NCI-H2029 treated with DMSO at 0.1 percent for 48 hours (cell line): ENCODE results near the gene BCR.

ENCODE experiments used
- DNase-seq: peaks from one replicate; lab custom pipeline; 2025; lab: John Stamatoyannopoulos, UW

Gene BCR

DNA sequence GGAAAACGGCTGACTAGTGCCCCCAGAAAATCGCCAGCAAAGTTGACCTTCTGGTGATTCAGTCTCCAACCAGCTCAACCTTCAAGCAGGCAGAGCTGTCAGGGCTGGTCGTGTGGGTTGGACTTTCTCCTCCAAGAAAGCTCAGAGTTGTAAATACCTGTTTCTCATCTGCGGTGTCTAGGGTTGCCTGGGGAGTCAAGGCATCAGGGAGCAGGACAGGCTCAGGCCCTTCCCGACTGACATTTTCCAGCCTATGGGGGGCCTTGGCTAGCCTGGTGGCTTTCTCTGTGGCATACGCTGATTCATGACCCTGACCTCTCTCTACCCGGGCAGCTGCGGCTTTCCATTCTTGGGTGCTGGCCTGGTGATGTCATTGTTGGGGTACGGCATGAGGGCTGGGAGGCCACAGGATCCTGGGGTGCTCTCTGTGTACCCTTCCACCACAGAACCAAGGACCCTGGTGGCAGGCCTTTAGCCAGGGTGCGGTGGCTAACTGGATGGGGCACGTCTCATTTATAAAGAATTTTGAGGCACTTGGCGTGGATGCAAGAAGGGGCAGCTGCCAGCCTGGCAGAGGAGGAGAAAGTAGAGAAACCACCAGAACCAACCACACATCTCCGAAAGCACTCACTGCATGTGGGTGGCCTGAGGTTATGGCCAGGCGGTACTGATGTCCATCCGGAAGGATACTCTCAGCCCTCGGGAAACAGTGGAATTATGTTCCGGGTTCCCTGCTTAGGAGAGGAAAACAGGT, 64.9 kb downstream of the BCR start:
- DNase-seq = no peak

GRCh38 chr22:23245799-23246136, 65.5 kb downstream of the BCR start:
- no peak for DNase-seq

GRCh38 chr22:23246982-23247766, 66.9 kb downstream of the BCR start:
- peak; percentile 61 for DNase-seq

GRCh38 chr22:23248583-23248982, 68.3 kb downstream of the BCR start:
- peak; percentile 93 for DNase-seq

DNA sequence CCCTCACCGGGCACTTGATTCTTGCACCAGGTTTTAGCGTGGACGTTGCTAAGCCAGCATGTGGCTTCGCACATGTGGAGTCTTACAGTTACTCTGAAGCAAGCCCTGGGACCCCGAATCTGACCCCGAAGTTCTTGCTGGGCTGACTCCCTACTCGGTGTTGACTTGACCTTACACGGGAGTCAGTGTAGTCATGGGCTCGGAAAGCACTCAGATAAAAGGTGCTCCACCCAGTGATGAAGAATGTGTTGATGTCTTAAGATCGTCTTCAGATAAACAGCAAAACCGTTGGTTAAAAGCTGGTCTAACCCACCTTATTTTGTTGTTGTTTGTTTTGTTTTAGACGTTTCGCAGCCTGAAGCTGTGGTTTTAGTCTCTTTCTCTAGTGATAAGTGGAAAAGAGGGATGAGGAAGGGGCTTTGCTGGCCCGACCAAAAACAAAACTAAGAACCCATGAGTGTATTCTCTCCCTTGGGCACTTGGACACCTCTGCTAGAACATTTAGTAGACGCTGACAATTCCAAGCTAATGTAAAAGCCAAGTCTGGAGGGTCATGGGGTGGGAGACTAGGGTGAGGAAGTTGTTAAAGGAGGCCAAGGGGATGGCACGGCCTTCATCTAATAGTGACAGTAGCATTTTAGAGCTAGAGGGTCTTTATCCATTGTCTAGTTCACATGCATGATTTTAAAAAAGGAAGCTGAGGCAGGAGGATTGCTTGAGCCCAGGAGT, 69.9 kb downstream of the BCR start:
- no peak for DNase-seq

- DNase-seq = no peak
These were observed 70.6 kb downstream of the BCR start for GRCh38 chr22:23250785-23251363.

- DNase-seq = no peak
These were observed 71.3 kb downstream of the BCR start for GRCh38 chr22:23251445-23252093.

GRCh38 chr22:23253475-23254055, 73.3 kb downstream of the BCR start:
- DNase-seq = no peak

- DNase-seq = no peak
These were observed 75.3 kb downstream of the BCR start for GRCh38 chr22:23255506-23256170.

DNA sequence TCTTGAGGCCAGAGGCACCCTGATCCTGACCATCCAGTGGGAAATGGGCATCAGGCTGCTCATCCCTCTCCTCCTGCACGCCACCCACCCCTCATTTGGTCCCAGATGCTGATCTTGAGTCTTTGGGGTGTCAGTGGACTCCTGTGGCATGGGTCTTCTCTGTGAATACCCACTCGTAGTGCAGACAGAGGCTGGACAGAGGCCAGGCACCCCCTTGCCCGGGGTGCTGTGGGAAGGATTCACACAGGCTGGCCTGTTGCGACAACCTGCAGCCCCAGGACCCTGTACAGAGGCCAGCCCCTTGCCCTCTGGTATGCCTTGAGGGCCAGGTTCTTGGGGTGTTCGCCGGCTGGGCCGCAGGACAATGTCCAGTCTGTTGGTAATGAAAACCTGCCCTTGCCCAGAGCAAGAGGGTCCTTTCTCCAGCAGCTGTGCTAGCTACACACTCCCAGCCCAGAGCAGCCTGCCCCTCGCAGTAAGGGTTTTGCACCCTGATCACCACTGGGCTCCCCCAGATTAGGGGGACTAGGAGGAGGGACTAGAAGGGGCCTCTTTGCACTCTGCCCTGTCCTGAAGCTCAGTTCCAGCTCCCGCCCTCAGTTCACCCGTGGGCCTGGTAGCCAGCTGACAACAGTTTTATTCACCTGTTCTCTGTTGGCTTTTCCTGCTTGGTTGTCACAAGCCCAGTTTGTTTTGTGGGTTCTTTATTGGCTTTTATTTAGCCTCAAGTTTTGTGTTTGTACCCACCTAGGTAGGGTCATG, 76.0 kb downstream of the BCR start:
- DNase-seq = no peak

GRCh38 chr22:23256986-23257888, 76.9 kb downstream of the BCR start:
- no peak for DNase-seq

DNA sequence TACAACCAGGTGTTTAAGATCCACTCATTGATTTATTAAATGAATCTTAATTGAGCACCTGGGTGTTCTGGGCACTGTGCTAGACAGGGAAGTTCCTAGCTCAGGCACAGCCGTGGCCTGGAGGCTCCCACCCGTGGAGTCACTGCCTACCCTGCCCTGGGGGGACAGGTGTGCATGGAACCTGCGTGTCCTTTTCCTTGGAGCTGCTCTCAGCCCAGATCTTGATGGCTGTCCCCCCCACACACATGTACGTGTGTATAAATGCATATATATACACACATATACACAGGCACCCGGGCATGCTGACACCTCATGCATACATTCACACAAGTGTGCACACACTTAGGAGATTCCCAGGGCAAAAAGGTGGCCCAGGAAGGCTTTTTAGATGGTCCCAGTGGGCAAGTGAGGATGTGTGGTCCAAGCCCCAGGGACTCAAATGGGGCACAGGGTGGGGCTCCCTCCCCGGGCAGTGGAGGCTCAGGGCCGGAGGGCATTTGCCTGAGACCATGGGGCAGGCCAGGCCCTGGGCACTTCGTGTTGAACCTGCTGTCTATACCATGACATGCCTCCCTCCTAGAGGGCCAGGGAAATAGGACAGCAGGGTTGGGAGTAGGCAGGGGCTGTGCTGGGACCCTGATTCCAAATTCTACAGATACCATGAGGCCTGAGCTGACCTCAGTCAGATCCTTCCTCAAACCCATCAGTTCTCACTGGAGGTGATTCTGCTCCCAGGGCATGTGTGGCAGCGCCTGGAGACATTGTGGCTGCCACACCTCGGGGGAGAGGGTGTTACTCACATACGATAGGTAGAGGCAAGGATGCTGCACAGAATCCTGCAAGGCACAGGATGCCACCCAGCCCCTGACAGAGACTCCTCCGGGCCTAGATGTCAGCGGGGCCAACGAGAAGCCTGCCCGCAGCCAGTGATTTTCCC, 77.8 kb downstream of the BCR start:
- no peak for DNase-seq

DNA sequence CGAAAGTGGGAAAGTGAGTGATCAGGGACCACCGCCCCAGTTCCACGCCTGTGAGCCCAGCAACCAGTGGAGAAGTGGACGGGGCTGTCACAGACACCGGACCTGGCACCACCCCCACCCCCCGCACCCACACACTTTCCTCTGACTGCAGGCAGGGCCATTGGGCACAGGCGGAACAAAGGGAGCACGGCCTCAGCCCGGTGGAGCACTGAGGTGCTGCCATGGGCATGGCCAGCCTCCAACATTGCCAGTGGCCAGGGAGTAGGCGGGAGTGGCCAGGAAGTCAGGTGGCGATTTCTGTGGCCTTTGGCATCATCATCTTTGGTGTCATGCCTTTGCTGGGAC, 78.5 kb downstream of the BCR start:
- DNase-seq = no peak

GRCh38 chr22:23259916-23260644, 79.8 kb downstream of the BCR start:
- no peak for DNase-seq

GRCh38 chr22:23260645-23261581, 80.6 kb downstream of the BCR start:
- DNase-seq = no peak

DNA sequence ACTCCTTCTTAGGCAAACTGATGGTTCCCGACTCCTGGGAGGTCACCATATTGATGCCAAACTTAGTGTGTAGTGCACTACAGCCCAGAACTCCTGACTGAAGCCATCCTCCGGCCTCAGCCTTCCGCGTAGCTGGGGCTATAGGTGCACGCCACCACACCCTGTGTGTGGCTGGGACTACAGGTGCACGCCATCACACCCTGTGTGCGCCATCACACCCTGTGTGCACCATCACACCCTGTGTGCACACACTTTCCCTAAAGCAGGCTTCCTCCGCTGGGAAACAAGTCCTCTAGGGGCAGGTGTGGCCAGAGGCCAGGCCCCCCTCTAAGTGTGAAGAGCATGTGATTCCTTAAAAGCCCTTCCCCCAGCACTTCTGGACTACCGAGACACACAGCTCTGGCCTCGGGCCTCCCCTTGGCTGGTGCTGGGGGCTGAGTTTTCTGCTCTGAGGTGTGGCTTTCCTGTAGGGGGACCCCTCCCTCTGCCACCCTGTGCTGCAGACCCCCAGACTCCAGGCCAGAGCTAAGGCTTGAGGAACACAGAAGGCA, 81.7 kb downstream of the BCR start:
- DNase-seq = no peak
